Effector CD4-positive, alpha-beta T cell (primary cell): Measurements from ENCODE around the gene MECR.

Source experiments
- DNase-seq: peaks from one replicate; pipeline ENCODE4 v3.0.0-alpha.2; 2020

MECR gene

DNA sequence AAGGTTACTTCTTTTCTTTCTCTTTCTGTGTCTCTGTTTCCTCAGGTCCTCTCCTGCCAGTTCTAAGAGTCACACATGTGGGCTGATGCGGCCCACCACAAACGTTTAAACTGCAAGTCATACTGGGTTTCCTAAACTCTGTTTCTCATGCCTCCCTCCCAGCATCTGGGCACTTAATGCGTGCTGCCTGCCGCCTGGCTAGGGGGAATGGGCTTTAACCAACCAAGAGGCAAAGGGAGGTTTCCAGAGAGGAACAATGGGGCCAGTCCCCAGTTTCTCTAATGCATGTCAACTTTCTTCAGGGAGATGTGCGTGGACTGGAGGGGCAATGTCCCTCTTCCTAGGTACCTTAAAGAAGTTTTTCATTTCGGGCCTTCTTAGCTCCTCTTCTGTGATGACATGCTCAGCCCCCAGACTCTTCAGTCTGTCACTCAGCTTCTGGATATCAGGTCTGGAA is 29.1 kb downstream of the MECR start:
- DNase-seq, result no peak

DNA sequence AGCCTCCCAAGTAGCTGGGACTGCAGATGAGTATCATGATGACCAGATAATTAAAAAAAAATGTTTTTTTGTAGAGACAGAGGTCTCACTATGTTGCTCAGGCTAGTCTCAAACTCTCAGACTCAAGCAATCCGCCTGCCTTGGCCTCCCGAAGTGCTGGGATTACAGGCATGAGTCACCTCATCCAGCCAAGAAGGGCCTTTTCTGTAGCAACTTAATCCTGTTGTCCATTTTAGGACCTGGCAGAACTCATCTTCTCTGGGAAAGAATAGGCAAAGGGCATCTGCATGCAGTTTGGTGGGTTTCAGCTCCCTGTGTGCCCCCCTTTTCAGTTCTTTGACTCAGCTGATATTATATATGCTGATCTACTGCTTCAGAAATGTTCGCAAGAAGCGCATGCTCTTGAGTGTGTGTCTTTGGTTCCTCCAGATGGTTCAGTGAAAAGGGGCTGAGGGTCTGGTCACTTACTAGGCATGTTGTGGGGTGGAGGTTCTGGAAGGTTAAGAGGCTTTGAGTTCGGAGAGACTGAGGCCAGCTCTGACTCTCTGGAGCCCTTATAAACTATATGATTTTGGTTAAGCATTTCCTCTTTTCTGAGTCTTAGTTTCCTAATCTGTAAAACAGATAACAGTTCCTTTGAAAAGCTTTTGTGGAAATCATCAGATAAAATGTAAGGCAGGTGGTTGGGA is 29.7 kb downstream of the MECR start:
- no peak for DNase-seq

DNA sequence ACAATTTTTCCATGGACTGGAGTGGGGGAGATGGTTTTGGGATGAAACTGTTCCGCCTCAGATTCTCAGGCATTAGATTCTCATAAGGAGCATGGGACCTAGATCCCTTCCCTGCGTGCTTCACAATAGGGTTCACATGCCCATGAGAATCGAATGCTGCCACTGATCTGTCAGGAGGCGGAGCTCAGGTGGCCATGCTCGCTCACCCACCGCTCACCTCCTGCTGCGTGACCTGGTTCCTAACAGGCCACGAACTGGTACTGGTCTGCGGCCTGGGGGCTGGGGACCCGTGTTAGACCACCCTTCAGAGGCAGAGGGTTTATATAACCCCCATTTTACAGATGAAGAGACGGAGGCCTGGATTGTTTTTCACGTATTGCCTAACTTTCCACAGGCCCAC is 32.7 kb downstream of the MECR start:
- no peak for DNase-seq

DNA sequence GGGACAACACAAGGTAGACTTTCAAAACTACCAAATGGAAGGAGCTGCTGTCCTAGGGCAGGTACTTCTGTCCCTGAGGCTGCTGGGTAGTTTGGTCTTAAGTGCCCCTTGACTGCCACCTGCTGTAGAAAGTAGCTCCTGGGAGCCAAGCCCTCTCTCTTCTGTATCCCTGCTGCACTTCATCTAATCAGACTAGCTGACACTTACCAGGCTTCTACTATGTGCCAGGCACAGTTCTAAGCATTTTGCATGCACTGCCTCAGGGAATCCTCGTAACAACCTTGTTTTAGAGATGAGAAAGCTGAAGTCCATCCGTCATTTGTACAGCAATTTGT is 33.2 kb downstream of the MECR start:
- DNase-seq, result no peak

DNA sequence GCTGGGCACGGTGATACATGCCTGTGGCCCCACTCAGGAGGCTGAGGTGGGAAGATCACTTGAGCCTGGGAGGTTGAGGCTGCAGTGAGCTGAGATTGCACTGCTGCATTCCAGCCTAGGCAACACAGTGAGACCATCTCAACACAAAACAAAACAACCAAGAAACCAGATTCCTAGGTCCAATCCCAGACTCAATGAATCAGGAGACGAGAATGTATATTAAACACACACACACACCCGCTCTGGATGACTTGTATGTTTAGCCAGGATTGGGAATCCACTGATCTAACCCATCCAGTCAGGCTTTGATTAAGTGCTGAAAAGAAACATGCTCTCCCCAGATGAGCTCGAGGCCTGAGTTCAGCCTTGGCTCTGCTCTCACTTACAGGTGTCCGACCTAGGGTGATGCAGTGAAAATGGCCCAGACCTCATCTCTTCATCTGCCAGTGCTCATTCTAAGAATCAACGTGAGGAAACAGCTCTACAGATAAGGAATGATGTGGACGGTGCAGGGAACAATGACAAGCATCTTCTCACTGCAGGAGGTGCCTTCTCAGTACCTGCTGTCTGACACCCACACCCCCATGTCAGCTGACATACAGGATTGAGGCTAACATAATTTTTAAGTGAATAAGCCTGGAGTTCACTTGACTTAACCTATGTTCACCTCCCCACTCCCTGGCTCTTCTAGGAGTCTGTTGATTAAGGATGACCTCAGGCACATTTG is 33.7 kb downstream of the MECR start:
- DNase-seq, result no peak

DNA sequence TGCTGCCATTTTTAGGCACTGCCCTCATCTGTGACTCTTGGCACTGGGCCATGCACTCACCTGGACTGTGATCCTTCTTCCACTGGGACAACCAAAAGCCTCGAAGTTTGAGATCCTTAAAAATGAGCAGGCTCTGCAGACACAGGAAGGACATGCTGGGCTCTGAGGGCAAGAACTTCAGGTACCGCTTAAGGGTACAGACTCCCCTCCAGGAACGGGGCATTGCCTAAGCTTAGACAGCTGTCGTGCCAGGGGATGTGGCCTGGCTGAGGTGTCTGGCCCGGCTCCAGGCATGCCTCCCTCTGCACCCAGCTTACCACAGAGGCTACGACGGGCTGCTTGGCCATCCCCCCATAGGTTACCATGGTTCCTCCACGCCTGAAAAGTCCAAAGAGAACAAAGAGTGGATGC is 34.8 kb downstream of the MECR start:
- DNase-seq, result no peak

DNA sequence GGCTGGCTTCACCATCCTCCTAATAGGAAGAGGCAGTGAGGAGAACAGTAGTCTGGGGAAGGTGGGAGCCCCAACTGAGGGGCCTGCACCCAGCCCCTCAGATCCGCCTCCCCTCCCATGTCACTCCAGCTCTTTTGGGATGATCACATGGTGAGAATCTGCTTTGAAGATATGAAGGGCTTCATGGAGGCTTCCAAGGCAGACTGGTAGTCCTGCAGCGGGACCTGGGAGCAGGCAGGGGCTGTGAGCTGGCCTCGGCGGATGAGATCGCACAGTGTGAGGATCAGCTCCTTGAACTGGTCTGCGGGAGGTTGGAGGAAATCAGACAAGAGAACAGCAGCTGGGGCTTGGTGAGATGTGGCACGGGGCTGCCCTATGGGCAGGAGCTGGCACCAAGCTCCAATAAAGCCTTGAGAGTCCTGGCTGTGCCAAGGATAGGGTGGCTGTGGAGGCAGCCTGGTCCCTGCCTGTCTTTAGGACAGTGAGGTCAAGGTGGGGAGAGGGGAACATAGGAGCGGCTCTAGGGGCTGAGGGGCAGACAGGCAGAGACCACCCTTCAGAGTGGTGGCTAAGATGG is 36.8 kb downstream of the MECR start:
- DNase-seq, result no peak

DNA sequence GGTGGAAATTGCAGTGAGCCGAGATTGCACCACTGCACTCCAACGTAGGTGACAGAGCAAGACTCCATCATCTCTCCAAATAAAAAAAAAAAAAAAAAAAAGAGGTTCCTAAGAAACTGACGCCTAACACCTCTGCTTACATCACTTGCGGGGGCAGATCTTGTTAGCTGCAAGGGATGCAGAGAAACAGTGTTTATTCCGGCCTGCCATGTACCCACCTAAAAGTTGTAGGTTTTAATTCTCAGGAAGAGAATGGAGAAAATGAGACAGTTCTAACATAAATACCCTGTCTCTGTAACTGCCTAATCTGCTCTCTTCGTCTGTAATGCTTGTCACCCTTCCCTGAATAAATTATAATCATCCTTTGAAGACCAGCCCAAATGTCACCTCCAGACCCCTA is 40.0 kb downstream of the MECR start:
- DNase-seq, result no peak

DNA sequence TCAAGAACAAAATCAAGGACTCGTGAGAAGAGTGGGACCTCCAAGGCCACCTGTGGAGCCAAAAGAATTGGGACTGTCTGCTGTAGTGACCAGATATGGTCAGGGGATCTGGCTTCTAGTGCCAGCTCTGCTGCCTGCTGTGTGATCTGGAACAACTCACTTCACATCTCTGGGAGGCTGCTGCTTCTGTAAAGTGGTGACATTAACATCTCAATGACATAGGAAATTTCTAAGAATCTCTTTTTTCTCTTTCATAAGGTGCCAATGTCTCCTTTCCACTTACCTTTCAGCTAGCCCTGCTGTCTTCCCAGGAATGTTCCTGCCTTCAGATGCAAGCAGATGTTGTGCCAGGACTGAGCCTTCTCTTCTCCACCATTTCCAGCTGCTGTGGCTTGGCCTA is 44.0 kb downstream of the MECR start:
- DNase-seq, result no peak

DNA sequence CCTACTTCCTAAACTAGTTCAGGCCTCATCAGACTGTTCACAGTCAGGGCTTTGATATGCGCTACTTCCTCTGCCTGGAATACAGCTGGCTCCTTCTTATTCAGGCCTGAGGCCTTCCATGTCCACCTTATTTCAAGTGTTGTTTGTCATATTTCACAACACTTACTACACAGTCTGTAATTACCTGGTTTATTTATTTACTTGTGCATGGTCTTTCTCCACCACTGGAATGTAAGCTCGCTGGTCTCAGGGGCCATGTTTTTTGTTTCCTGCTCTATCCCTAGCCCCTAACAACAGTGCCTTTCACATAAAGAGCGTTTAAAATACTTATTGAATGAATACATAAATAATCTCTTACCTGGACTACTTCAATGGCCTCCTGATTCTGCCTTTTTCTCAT is 44.5 kb downstream of the MECR start:
- DNase-seq, result no peak

DNA sequence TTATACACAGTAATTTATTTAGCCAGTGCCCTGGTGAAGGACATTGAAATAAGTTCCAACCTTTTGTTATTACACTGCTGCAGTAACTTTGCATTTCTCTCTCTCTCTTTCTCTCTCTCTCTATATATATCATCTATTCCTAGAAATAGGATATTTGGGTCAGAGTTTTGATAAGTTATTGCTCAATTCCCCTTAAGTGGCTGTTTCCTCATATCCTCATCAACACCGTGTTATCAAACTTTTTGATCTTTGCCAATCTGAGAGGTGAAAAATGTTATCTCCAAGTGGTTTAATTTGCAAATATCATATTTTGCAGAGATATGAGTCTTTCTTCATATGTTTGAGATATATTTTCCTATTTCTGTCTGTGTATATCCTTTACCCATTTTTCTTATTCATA is 47.4 kb downstream of the MECR start:
- DNase-seq, result no peak

DNA sequence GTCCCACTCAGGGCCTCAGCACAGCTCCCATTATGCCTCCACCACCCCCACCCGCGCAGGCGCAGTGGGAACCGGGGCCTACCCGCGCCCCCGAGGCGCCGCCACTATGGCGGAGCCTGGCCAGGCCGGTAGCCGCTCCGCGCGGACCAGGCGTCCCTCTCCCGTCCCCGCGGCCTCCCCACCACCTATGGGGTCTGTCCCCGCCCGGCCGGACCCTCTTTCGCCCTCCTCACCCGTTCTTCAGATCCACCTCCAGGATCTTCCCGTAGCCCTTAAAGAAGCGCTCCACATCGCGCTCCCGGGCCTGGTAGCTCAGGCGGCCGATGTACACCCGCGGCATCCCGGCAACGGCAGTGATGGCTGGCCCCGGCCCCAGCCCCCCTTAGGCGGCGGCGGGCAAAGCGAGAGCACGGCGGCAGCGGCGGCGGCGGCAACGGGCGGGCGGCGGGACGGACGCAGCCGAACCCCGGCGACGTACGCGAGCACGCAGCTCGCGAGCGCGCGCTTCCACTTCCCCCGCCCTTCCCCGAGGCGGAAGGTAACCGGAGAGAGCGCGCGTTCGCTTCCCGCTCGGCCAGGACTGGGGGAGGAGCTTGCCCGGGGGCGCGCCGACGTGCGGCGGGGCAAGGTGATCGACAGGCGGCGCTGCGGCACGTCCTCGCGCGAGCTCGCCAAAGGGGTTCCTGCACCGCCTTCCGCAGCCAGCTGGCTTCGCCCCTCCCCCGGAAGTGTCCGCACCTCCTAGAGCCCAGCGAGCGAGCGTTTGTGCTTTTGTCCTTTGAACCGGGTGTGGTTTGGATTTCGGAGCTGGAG is 49.1 kb downstream of the MECR start, which contains the start of gene SRSF4:
SRSF4 (minus strand) TSS at position 488 of the 813 bp plus-strand sequence; CDS start at position 340, 148 bp downstream.
- peak; percentile 97 for DNase-seq

DNA sequence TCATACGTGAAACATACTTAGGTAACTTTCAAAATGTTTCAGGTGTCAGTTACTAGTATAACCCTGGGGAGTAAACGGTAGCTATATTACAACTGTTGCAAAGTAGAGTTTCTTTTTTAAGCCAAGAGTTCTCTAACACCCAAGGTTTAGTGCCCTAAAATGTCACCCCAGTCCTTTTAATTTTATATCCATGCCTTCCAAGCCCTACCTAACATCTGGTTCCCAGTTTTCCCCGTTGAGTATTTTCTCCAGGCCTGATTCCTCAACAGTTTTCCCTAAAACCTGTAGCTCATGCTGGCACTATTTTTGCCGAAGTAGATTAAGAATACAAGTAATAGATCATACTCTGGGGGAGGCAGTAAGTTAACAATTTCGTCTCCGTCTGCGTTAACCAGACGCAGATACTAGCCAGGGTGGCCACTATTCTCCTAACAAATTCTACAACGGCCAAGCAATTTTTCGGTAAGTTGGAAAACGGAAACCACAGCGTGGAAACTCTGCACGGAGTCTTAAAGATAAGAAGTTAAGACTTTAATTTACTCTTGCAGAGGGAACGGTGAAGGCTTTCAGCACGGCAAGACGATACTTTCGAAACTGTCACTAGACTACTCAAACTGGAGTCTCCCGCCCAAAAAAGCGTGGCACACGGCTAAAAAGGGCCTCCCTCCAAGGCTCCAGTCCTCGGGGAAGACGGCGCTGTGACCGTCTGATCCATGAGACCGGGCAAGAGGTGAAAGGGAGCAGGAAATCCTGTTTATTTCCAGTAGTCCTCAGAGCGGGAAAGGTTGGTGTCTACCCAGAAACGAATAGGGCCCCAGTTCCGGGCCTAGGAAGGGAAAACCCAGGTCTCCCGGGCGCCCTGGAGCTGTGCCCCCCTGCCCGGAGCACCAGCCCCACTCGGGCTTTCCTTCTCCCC is 50.0 kb downstream of the MECR start:
- peak; percentile 3 for DNase-seq

DNA sequence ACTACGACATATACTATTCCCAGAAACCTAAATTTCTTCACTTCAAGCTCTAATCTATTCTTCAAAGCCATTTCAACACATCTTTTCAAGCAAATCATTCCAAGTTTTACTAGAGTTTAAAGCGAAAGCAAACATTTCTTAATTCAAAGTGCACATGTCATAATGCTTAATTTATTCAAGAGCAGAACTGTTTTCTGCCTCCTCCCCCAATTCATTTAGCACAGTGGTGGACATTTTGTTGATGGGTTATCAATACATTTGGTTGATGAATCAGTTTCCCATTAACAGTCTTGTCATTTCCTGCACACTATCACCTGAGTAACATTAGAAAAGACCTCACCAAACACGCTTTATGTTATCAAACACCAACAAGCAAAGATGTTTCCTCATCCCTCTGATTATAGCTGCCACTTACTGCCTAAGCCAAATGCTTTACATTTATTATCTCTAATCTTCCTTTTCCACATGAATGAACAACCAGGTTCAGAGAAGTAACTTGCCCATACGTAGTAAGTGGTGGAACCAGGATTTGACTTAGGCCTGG is 51.0 kb downstream of the MECR start:
- no peak for DNase-seq

DNA sequence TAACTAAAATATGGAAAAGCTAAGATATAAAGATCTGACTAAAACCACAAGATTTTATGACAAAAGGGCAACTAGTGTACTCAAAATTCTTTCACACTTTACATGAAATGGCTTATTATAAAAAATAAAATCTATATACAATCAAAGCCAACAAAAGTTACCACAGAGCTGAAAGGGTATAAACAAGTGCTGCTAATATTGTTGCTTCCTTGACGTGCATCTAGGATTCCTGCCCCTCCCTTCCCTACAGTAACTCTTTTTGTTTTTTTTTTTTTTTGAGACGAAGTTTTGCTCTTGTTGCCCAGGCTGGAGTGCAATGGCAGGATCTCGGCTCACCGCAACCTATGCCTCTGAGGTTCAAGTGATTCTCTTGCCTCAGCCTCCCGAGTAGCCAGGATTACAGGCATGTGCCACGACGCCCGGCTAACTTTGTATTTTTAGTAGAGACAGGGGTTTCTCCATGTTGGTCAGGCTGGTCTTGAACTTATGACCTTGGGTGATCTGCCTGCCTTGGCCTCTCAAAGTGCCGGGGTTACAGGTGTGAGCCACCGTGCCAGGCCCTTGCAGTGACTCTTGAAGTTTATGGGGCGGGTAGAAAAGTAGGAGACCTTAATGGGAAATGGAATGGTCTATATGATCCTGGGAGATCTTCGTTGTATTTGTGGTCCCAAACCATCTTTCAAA is 53.6 kb downstream of the MECR start:
- DNase-seq, result no peak

DNA sequence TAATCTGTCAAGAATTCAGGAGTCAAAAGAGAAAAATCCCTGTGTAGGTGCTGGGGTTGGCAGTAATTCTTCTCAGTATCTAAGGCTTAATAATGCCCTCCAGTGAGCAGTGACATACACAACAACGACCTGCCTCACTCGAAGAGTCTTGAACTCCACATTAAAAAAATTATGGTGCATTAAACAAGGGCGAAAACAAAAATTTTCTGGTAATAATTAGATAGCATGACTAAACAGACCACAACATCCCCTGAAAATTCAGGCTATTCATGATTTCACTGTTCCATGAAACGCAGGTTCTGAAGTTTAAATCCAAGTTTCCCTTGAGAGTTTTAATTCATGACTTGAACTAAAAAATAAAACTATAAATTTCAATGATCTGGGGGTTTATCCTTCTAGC is 54.2 kb downstream of the MECR start:
- no peak for DNase-seq

DNA sequence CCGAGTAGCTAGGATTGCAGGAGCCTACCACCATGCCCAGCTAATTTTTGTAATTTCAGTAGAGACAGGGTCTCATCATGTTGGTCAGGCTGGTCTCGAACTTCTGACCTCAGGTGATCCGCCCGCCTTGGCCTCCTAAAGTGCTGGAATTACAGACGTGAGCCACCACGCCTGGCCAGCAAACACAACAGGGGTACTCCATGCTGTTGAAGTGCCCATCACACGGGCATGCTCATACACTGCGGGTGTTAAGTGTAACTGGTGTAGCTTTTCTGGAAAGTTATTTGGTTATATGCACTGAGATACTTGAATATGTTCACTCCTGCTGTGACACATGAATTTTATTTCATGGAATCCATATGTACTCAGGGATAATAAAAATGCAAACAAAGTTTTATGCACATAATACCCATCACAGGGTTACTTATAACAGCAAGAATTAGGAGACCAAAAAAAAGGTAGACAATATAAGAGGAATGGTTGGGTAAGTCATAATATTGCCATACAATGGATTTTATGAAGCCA is 58.3 kb downstream of the MECR start:
- DNase-seq, result no peak

DNA sequence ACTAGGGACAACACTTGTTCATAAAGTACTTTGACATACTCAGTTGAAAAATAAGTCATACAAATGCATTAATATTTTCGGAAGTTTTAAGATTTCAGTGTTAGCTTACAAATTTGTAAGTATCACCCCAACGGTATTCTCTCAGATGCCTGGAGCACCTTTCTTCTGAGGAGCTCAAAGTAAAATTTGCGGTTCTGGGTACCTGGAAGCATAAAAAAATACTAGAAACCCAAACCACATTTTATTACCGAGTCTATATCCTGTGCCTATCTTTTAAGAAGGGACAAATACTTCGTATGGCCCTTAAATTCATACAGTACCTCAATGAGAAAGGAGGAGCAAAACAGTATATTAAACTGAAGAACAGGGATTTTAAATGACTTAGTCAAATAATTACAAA is 59.2 kb downstream of the MECR start:
- no peak for DNase-seq

DNA sequence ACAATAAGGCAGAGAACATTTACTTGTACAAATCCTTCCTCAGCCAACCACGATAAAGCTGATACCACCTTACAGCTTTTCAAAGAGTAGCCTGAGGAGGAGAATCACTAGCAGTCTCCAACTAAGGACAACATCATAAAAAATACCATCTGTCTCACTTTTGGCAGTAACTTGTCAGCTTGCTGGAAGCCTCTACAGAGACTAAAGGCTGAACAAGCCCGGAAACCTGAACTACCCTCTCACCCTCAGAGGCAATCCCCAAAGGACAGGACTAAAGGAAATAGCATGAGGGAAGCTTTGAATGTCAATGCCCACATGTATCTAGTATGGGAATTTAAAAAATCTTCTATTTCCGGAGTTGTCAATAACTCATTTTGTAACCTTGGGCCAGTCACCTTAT is 59.6 kb downstream of the MECR start:
- DNase-seq, result no peak

DNA sequence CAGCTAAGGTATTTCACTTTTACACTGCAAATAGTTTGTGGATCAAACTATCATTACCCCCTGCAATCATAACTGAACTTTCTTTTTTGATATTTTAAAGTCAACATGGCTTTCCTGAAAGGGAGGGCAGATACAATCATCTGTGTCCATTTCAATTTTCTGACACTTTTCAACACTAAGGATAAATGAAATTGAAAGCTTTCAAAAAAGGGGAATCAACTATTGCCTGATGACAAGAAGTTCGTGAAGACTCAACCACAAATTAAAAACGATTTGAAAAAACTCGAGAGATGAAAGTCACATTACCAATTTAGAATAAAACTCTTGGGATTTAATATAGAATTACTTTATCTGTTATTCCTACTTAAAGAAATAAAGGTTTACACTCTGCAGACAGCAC is 60.8 kb downstream of the MECR start:
- no peak for DNase-seq

DNA sequence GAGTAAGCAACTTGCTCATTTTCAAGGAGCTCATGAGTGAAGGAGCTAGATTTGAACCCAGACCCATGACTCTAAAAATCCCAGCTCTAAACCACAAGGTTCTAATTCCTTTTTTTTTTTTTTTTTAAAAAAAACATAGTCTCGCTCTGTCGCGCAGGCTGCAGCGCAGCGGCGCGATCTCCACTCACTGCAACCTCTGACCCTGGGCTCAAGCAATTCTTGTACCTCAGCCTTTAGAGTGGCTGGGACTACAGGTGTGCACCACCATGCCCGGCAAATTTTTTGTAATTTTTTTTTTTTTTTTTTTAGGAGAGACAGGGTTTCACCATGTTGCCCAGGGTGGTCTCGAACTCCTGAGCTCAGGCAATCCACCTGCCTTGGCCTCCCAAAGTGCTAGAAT is 62.8 kb downstream of the MECR start:
- DNase-seq, result no peak
